ENCODE data around the gene PRLH.

The PRLH gene

GRCh38 chr2:237569041-237569440 lies 2.7 kb downstream of the PRLH start:
- Histone ChIP-seq H3K27ac (replicated peaks) (no peak overlapping the region), H3K27me3 (ENCODE audit: insufficient read depth, poor library complexity, severe bottlenecking) (no peaks in the 10 kb centered on the region), H3K4me3 (replicated peaks; ENCODE audit: insufficient read depth, low read length) (no peak overlapping the region)
- DNase-seq (ENCODE audit: low read depth in 1 of 2, low spot score in 1 of 2), result no peak
- TF ChIP-seq SPI1 (IDR thresholded peaks at IDR 0.05; ENCODE audit: borderline replicate concordance, low read depth) (no peak), GABPA (IDR thresholded peaks at IDR 0.05; ENCODE audit: low read depth) (no peak), REST (IDR thresholded peaks at IDR 0.05; ENCODE audit: insufficient replicate concordance, low read depth) (no peak), CTCF (IDR thresholded peaks at IDR 0.05; ENCODE audit: insufficient read depth, low read length) (no peak)

GRCh38 chr2:237569896-237570295 lies 3.5 kb downstream of the PRLH start:
- H3K27me3 ChIP-seq (ENCODE audit: insufficient read depth, poor library complexity, severe bottlenecking), result no peaks in the 10 kb centered on the region
- H3K27ac ChIP-seq (replicated peaks), result no peak overlapping the region
- DNase-seq (ENCODE audit: low read depth in 1 of 2, low spot score in 1 of 2), result no peak
- no peak overlapping the region for H3K4me3 ChIP-seq (replicated peaks; ENCODE audit: insufficient read depth, low read length)
- TF ChIP-seq POLR2AphosphoS5 (IDR thresholded peaks at IDR 0.05; ENCODE audit: low read depth) (no peak), CTCF (IDR thresholded peaks at IDR 0.05; ENCODE audit: insufficient read depth, low read length) (no peak), SPI1 (IDR thresholded peaks at IDR 0.05; ENCODE audit: borderline replicate concordance, low read depth) (no peak), GABPA (IDR thresholded peaks at IDR 0.05; ENCODE audit: low read depth) (no peak), REST (IDR thresholded peaks at IDR 0.05; ENCODE audit: insufficient replicate concordance, low read depth) (no peak)

- H3K27ac ChIP-seq (replicated peaks), result no peak overlapping the region
- DNase-seq (ENCODE audit: low read depth in 1 of 2, low spot score in 1 of 2), result no peak
- TF ChIP-seq POLR2AphosphoS5 (IDR thresholded peaks at IDR 0.05; ENCODE audit: low read depth) (no peak), CTCF (IDR thresholded peaks at IDR 0.05; ENCODE audit: insufficient read depth, low read length) (no peak), SPI1 (IDR thresholded peaks at IDR 0.05; ENCODE audit: borderline replicate concordance, low read depth) (no peak), GABPA (IDR thresholded peaks at IDR 0.05; ENCODE audit: low read depth) (no peak), REST (IDR thresholded peaks at IDR 0.05; ENCODE audit: insufficient replicate concordance, low read depth) (no peak)
These were observed 4.5 kb downstream of the PRLH start for GRCh38 chr2:237570776-237571335.

More at GRCh38 chr2:237570776-237571335, 4.5 kb downstream of the PRLH start:
- Histone ChIP-seq H3K27me3 (ENCODE audit: insufficient read depth, poor library complexity, severe bottlenecking) (no peaks in the 10 kb centered on the region), H3K4me3 (replicated peaks; ENCODE audit: insufficient read depth, low read length) (no peak overlapping the region)

All from HL-60 (cell line).